ENCODE measurements around the gene CNTN5.

DNA sequence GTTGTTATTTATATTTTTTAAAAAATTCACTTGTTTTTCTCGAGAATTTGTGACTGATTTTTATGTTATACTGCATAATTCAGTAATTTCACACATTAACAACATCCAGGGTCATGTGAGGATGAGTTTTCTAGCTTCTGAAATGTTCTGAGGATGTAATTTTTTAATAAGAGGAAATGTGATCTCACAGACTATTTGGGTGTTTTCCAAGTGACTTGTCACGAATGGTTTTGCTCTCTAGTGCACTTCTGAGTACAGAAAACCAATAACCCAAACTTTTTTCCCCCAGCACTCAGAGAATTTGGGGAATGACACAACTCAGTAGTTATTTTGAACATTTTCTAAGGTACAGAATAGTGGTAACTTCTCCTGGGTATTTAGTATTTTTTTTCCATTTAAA lies 845.2 kb downstream of the CNTN5 start:
- no peak for TF ChIP-seq EZH2 (IDR thresholded peaks at IDR 0.05; ENCODE audit: insufficient read depth, poor library complexity, severe bottlenecking)
- no peak for TF ChIP-seq EZH2phosphoT487 (IDR thresholded peaks at IDR 0.05; ENCODE audit: insufficient read depth, low read depth)

Measured in GM23248 (cell line).